ENCODE results near the gene SPSB2.

DNA sequence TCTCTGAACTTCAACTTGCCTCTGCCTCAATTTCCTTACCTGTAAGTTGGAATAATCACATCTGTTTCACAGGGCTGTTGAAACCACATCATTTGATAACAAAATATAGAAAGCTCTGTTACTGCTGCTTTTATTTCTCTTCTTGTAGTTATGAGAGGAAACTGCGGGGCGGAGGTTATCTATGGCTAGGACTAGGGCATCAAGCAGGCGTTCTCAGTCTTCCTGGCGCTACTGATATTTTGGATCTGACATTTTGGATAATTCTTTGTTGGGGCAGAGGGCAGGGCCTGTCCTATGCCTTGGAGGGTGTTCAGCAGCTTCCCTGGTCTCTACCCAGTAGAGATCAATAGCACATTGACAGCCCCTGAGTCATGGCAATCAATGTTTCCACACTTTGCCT lies 41.0 kb downstream of the SPSB2 start:
- TF ChIP-seq, protein P1, sequence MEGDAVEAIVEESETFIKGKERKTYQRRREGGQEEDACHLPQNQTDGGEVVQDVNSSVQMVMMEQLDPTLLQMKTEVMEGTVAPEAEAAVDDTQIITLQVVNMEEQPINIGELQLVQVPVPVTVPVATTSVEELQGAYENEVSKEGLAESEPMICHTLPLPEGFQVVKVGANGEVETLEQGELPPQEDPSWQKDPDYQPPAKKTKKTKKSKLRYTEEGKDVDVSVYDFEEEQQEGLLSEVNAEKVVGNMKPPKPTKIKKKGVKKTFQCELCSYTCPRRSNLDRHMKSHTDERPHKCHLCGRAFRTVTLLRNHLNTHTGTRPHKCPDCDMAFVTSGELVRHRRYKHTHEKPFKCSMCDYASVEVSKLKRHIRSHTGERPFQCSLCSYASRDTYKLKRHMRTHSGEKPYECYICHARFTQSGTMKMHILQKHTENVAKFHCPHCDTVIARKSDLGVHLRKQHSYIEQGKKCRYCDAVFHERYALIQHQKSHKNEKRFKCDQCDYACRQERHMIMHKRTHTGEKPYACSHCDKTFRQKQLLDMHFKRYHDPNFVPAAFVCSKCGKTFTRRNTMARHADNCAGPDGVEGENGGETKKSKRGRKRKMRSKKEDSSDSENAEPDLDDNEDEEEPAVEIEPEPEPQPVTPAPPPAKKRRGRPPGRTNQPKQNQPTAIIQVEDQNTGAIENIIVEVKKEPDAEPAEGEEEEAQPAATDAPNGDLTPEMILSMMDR (IDR thresholded peaks at IDR 0.05): no peak
- TF ChIP-seq EZH2 (IDR thresholded peaks at IDR 0.05; ENCODE audit: borderline replicate concordance, insufficient read depth, low read depth, low read length, poor library complexity, severe bottlenecking): no peak

Measured in B cell (primary cell).